Left ventricle myocardium inferior (tissue), 1 donor: ENCODE measurements around the gene SLC44A3. TPM values are rescaled to one million over a fixed set of nuclear protein-coding genes. Genes with fewer than 3 reads are reported as not detected.
A peak's percentile ranks its signal among the peaks of the same experiment; 100 is the strongest.

Experiments
- DNase-seq: peaks from one replicate; pipeline ENCODE4 v3.0.0-alpha.2; 2020
- H3K27ac ChIP-seq: fragments of 200-600 bp; replicated peaks from 2 replicates; pipeline ENCODE4 v1.8.0; 2021
- H3K27me3 ChIP-seq: fragments of 200-600 bp; 2 replicates; pipeline ENCODE4 v1.8.0; 2021; ENCODE audit warnings: low read depth
- H3K36me3 ChIP-seq: fragments of 200-600 bp; 2 replicates; pipeline ENCODE4 v1.8.0; 2021
- H3K4me1 ChIP-seq: fragments of 200-600 bp; 2 replicates; pipeline ENCODE4 v1.8.0; 2021
- H3K4me3 ChIP-seq: fragments of 200-600 bp; 2 replicates; pipeline ENCODE4 v1.8.0; 2021; ENCODE audit warnings: mild to moderate bottlenecking, moderate library complexity
- H3K9me3 ChIP-seq: fragments of 200-600 bp; replicated peaks from 2 replicates; pipeline ENCODE4 v1.8.0; 2021
- CTCF ChIP-seq: fragments of 200-600 bp; IDR thresholded peaks from 2 replicates; pipeline ENCODE4 v1.8.0; 2021; ENCODE audit warnings: antibody characterized with exemption, mild to moderate bottlenecking, borderline replicate concordance
- intact Hi-C: fragments of 100-400 bp; cut with micrococcal nuclease; formaldehyde crosslinking; loops from one replicate; pipeline ENCODE4 v1.11.0; 2022
- total RNA-seq: library from RNA; stranded (reverse); fragmentation: NEBNext Ultra II Directional; extraction: Animal tissue kit (Norgen Biotek cat#: 25700); gene quantifications from one replicate; pipeline ENCODE4 v1.2.1, GENCODE V29; 2021
- donor health status: DM: no; HTN: yes; CAD: no; lungs with severe emphysema.

Gene SLC44A3
- total RNA-seq, 1 donor from 2014 or later: 5.9 TPM

- no peaks in the 10 kb centered on the region for H3K9me3 ChIP-seq
- no peaks in the 10 kb centered on the region for H3K36me3 ChIP-seq
- H3K4me3 ChIP-seq: no peak overlapping the region
- intact Hi-C loops: no loop called here
- DNase-seq: no peak
- no peak for TF ChIP-seq CTCF
- H3K27ac ChIP-seq: no peak overlapping the region
- H3K27me3 ChIP-seq: no peaks in the 10 kb centered on the region
- peaks cover 17% of the 10 kb centered on the region for H3K4me1 ChIP-seq
Measured at GRCh38 chr1:94876362-94876761, 56.2 kb downstream of the SLC44A3 start.

- intact Hi-C loops: no loop called here
- Histone ChIP-seq H3K27ac (no peak overlapping the region), H3K4me3 (no peak overlapping the region), H3K9me3 (no peaks in the 10 kb centered on the region), H3K27me3 (no peaks in the 10 kb centered on the region), H3K4me1 (peaks cover 11% of the 10 kb centered on the region), H3K36me3 (no peaks in the 10 kb centered on the region)
- TF ChIP-seq CTCF: no peak
- DNase-seq: no peak
Measured at GRCh38 chr1:94878329-94878728, 58.2 kb downstream of the SLC44A3 start.

- no peaks in the 10 kb centered on the region for H3K27me3 ChIP-seq
- H3K9me3 ChIP-seq: no peaks in the 10 kb centered on the region
- intact Hi-C loops: no loop called here
- H3K36me3 ChIP-seq: no peaks in the 10 kb centered on the region
- peaks cover 9% of the 10 kb centered on the region for H3K4me1 ChIP-seq
- TF ChIP-seq CTCF: no peak
- H3K4me3 ChIP-seq: peak overlapping the region; percentile 26
- no peak for DNase-seq
- H3K27ac ChIP-seq: peak overlapping the region; percentile 32
Measured at GRCh38 chr1:94883691-94884090, 63.5 kb downstream of the SLC44A3 start.

- no peak for DNase-seq
- peak overlapping the region; percentile 32 for H3K27ac ChIP-seq
- peak overlapping the region; percentile 26 for H3K4me3 ChIP-seq
- no peaks in the 10 kb centered on the region for H3K9me3 ChIP-seq
- no peaks in the 10 kb centered on the region for H3K27me3 ChIP-seq
- intact Hi-C loops: no loop called here
- no peak for TF ChIP-seq CTCF
- no peaks in the 10 kb centered on the region for H3K36me3 ChIP-seq
- H3K4me1 ChIP-seq: peaks cover 9% of the 10 kb centered on the region
Measured at GRCh38 chr1:94884106-94884505, 63.9 kb downstream of the SLC44A3 start.

GRCh38 chr1:94884507-94884906, 64.3 kb downstream of the SLC44A3 start:
- Histone ChIP-seq H3K27me3 (no peaks in the 10 kb centered on the region), H3K27ac (no peak overlapping the region), H3K4me1 (peaks cover 9% of the 10 kb centered on the region), H3K9me3 (no peaks in the 10 kb centered on the region), H3K36me3 (no peaks in the 10 kb centered on the region), H3K4me3 (no peak overlapping the region)
- DNase-seq: no peak
- no peak for TF ChIP-seq CTCF
- intact Hi-C loops: no loop called here

GRCh38 chr1:94886361-94886760, 66.2 kb downstream of the SLC44A3 start:
- no peaks in the 10 kb centered on the region for H3K9me3 ChIP-seq
- H3K4me1 ChIP-seq: peaks cover 9% of the 10 kb centered on the region
- no peaks in the 10 kb centered on the region for H3K27me3 ChIP-seq
- DNase-seq: no peak
- no peak overlapping the region for H3K27ac ChIP-seq
- no peak overlapping the region for H3K4me3 ChIP-seq
- no peak for TF ChIP-seq CTCF
- peaks cover 6% of the 10 kb centered on the region for H3K36me3 ChIP-seq
- intact Hi-C loops: no loop called here
